CD4-positive, CD25-positive, alpha-beta regulatory T cell (primary cell): ENCODE data around the gene USP33. TPM values are rescaled to one million over a fixed set of nuclear protein-coding genes. Genes with fewer than 3 reads are reported as not detected.
"Not testable (repeated sequence)": the region's sequence is repeated elsewhere in the genome, so short reads cannot be mapped to it uniquely, and the experiment has no call there.

Experiments
- ATAC-seq, 2 donors: fragments of 150-1000 bp; cut with Tn5 transposase; one replicate each; pipeline ENCODE4 v1.10.0; 2021; ENCODE audit warnings: low read depth in 2 of 2, moderate number of reproducible peaks in 2 of 2, moderate library complexity in 1 of 2
- DNase-seq, 3 donors: peaks; one replicate each; pipeline versions ENCODE4 v3.0.0 to v3.0.0-alpha.2; 2012 to 2022; ENCODE audit warnings: mixed read lengths in 1 of 3
- H3K27ac ChIP-seq: one replicate; pipeline ENCODE4 v1.7.0; 2013; ENCODE audit warnings: mild to moderate bottlenecking, low read length; ENCODE audit not compliant: insufficient read depth, poor library complexity, severe bottlenecking
- H3K27me3 ChIP-seq: one replicate; pipeline ENCODE4 v1.7.0; 2013; ENCODE audit warnings: low read length; ENCODE audit not compliant: control insufficient read depth, insufficient read depth
- H3K36me3 ChIP-seq: one replicate; pipeline ENCODE4 v1.7.0; 2013; ENCODE audit warnings: mild to moderate bottlenecking, low read length, moderate library complexity; ENCODE audit not compliant: control insufficient read depth, insufficient read depth
- H3K4me1 ChIP-seq: 2 replicates; pipeline ENCODE4 v1.7.0; 2013; ENCODE audit warnings: mild to moderate bottlenecking, low read length; ENCODE audit not compliant: insufficient read depth, control insufficient read depth, poor library complexity, severe bottlenecking
- H3K4me3 ChIP-seq: one replicate; pipeline ENCODE4 v1.7.0; 2013; ENCODE audit warnings: low read depth, mild to moderate bottlenecking, low read length, moderate library complexity
- H3K9me3 ChIP-seq, 2 experiments: 1 replicate in 1 of 2; 2 replicates in 1 of 2; pipeline ENCODE4 v1.7.0; 2013; ENCODE audit warnings: low read length in 2 of 2, mild to moderate bottlenecking in 1 of 2, moderate library complexity in 1 of 2; ENCODE audit not compliant: control insufficient read depth in 2 of 2
- H3K27ac Mint-ChIP-seq, 3 donors: one replicate each; pipeline ENCODE4 v1.8.0; 2020 to 2022; ENCODE audit warnings: mild to moderate bottlenecking in 3 of 3, mixed read lengths in 3 of 3, moderate library complexity in 2 of 3
- H3K27me3 Mint-ChIP-seq: one replicate; pipeline ENCODE4 v1.8.0; 2022; ENCODE audit warnings: mild to moderate bottlenecking, mixed read lengths
- H3K36me3 Mint-ChIP-seq: one replicate; pipeline ENCODE4 v1.8.0; 2020; ENCODE audit warnings: mixed read lengths
- H3K4me1 Mint-ChIP-seq, 4 donors: one replicate each; pipeline ENCODE4 v1.8.0; 2020 to 2022; ENCODE audit warnings: mixed read lengths in 4 of 4, mild to moderate bottlenecking in 1 of 4
- H3K4me3 Mint-ChIP-seq, 4 donors: one replicate each; pipeline ENCODE4 v1.8.0; 2020 to 2022; ENCODE audit warnings: mild to moderate bottlenecking in 4 of 4, mixed read lengths in 4 of 4, moderate library complexity in 3 of 4
- H3K9me3 Mint-ChIP-seq, 7 donors: one replicate each; pipeline ENCODE4 v1.8.0; 2020 to 2022; ENCODE audit warnings: mixed read lengths in 7 of 7, mild to moderate bottlenecking in 3 of 7, moderate library complexity in 2 of 7
- polyA plus RNA-seq, 4 donors: library from polyadenylated mRNA; unstranded; fragments of 300-500 nt; fragmentation: Illumina TruSeq; gene quantifications; one replicate each; pipeline ENCODE4 v1.2.3, GENCODE V29; 2021
- total RNA-seq: library from RNA; stranded (reverse); gene quantifications from one replicate; pipeline ENCODE4 v1.2.3, GENCODE V29; 2022

The USP33 gene
- total and polyA plus RNA-seq, 5 donors from 2014 or later = 34.0 to 58.7 (median 41.3) TPM

DNA sequence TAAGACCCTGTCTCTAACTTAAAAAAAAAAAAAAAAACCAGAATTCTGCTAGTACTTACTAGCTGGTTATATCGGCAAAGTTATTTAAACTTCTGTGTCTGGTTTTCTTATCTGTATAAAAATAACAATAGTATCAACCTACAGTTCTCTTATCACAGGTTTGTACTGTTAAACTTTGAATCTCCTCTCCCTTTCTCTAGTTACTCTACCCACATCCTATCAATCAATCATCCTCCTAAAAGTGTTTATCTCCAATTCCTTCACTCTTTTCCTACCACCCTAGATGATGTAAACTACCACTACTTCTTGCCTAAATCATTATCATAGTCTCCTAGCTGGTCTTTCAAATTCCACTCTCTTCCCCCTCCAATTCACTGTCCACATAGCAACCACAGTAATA is 27.6 kb downstream of the USP33 start:
- peaks cover 29% of the 10 kb centered on the region for H3K36me3 Mint-ChIP-seq
- H3K27ac ChIP-seq = no peak overlapping the region
- H3K36me3 ChIP-seq = peaks cover 53% of the 10 kb centered on the region
- H3K4me3 Mint-ChIP-seq = no peak overlapping the region
- no peak overlapping the region for H3K4me3 ChIP-seq
- H3K27me3 Mint-ChIP-seq = no peaks in the 10 kb centered on the region
- H3K4me1 ChIP-seq = no peaks in the 10 kb centered on the region
- ATAC-seq = no peak
- DNase-seq = no peak
- no peaks in the 10 kb centered on the region for H3K9me3 ChIP-seq
- H3K4me1 Mint-ChIP-seq = peaks cover 0 to 9% (median 3%) of the 10 kb centered on the region in 4 donors
- no peaks in the 10 kb centered on the region for H3K9me3 Mint-ChIP-seq
- peak overlapping the region in 1 of 3 donors; percentile 26 for H3K27ac Mint-ChIP-seq
- no peaks in the 10 kb centered on the region for H3K27me3 ChIP-seq

DNA sequence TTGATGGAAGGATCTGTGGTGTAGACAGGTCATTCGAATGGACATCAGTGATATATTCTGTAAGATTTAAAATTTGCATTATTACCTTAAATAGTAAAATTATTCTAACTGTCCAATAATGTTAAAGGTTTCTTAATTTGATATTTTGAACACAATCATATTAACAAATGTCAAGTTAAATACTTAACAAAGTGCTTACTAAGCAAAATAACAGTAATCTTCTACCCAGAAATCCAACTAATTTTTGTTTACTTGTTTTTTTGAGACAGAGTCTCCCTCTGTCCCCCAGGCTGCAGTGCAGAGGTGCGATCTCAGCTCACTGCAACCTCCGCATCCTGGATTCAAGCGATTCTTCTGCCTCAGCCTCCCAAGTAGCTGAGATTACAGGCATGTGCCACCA is 33.9 kb downstream of the USP33 start:
- DNase-seq = no peak
- H3K36me3 Mint-ChIP-seq = peaks cover 66% of the 10 kb centered on the region

DNA sequence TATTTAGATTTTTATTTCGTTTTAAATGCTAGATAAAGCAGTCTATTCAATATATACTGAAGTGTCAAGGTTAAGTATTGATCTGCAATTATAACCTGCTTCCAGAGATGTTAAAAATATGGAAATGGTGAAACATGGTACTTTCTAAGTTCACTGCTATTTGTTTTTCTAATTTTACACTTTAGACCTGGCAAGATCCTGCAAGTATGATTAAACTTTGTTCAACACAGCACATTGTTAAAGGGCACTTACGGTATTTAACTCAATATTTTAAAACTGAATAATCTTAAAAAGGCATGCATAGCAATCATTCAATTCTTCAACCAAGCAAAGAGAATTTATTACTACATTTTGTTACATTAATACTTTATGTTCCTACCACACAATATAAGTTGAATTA is 41.5 kb downstream of the USP33 start:
- Mint-ChIP-seq H3K27me3 (no peaks in the 10 kb centered on the region), H3K36me3 (peaks cover 60% of the 10 kb centered on the region), H3K4me3 (no peak overlapping the region), H3K9me3 (no peaks in the 10 kb centered on the region), H3K27ac (no peak overlapping the region), H3K4me1 (peaks cover 0 to 9% (median 0%) of the 10 kb centered on the region in 4 donors)
- Histone ChIP-seq H3K27me3 (no peaks in the 10 kb centered on the region), H3K27ac (no peak overlapping the region), H3K9me3 (no peaks in the 10 kb centered on the region), H3K4me3 (no peak overlapping the region), H3K4me1 (no peaks in the 10 kb centered on the region), H3K36me3 (peaks cover 80% of the 10 kb centered on the region)
- no peak for ATAC-seq
- no peak for DNase-seq

More for the DNA sequence above, 33.9 kb downstream of the USP33 start:
- Histone ChIP-seq H3K27me3 (no peaks in the 10 kb centered on the region), H3K4me1 (no peaks in the 10 kb centered on the region), H3K4me3 (no peak overlapping the region), H3K27ac (no peak overlapping the region), H3K9me3 (no peaks in the 10 kb centered on the region), H3K36me3 (peaks cover 92% of the 10 kb centered on the region)
- Mint-ChIP-seq H3K27ac (no peak overlapping the region), H3K4me3 (no peak overlapping the region), H3K4me1 (peaks cover 0 to 5% (median 1%) of the 10 kb centered on the region in 4 donors), H3K27me3 (no peaks in the 10 kb centered on the region), H3K9me3 (no peaks in the 10 kb centered on the region)
- no peak for ATAC-seq

- Mint-ChIP-seq H3K4me3 (no peak overlapping the region), H3K27ac (no peak overlapping the region), H3K4me1 (peaks cover 0 to 9% (median 0%) of the 10 kb centered on the region in 4 donors), H3K36me3 (peaks cover 52% of the 10 kb centered on the region), H3K27me3 (no peaks in the 10 kb centered on the region), H3K9me3 (no peaks in the 10 kb centered on the region)
- no peaks in the 10 kb centered on the region for H3K9me3 ChIP-seq
- H3K36me3 ChIP-seq = peaks cover 79% of the 10 kb centered on the region
- no peak overlapping the region for H3K27ac ChIP-seq
- ATAC-seq (no peak), DNase-seq (no peak)
- no peaks in the 10 kb centered on the region for H3K4me1 ChIP-seq
- no peak overlapping the region for H3K4me3 ChIP-seq
- no peaks in the 10 kb centered on the region for H3K27me3 ChIP-seq
These were observed 43.6 kb downstream of the USP33 start for GRCh38 chr1:77716065-77716464.

- no peak overlapping the region for H3K27ac Mint-ChIP-seq
- ATAC-seq = no peak
- no peak overlapping the region for H3K4me3 ChIP-seq
- H3K9me3 ChIP-seq = no peaks in the 10 kb centered on the region
- DNase-seq = no peak
- no peaks in the 10 kb centered on the region for H3K9me3 Mint-ChIP-seq
- H3K27me3 Mint-ChIP-seq = no peaks in the 10 kb centered on the region
- H3K27me3 ChIP-seq = no peaks in the 10 kb centered on the region
- H3K36me3 Mint-ChIP-seq = peaks cover 58% of the 10 kb centered on the region
- no peaks in the 10 kb centered on the region for H3K4me1 ChIP-seq
- no peak overlapping the region for H3K4me3 Mint-ChIP-seq
- peaks cover 71% of the 10 kb centered on the region for H3K36me3 ChIP-seq
- no peak overlapping the region for H3K27ac ChIP-seq
- H3K4me1 Mint-ChIP-seq = peaks cover 0 to 10% (median 1%) of the 10 kb centered on the region in 4 donors
These were observed 49.9 kb downstream of the USP33 start for GRCh38 chr1:77709727-77710126.

GRCh38 chr1:77706321-77706720 is 53.3 kb downstream of the USP33 start:
- peaks cover 0 to 8% (median 1%) of the 10 kb centered on the region in 4 donors for H3K4me1 Mint-ChIP-seq
- no peaks in the 10 kb centered on the region for H3K9me3 ChIP-seq
- no peaks in the 10 kb centered on the region for H3K27me3 Mint-ChIP-seq

GRCh38 chr1:77704736-77705135 is 54.9 kb downstream of the USP33 start:
- Mint-ChIP-seq H3K27me3 (no peaks in the 10 kb centered on the region), H3K27ac (no peak overlapping the region), H3K4me1 (peaks cover 0 to 8% (median 1%) of the 10 kb centered on the region in 4 donors), H3K9me3 (peaks cover 0 to under 1% (median 0%) of the 10 kb centered on the region in 7 donors), H3K4me3 (no peak overlapping the region), H3K36me3 (peaks cover 29% of the 10 kb centered on the region)
- DNase-seq (no peak), ATAC-seq (no peak)
- H3K4me3 ChIP-seq = no peak overlapping the region
- no peaks in the 10 kb centered on the region for H3K9me3 ChIP-seq
- no peaks in the 10 kb centered on the region for H3K27me3 ChIP-seq
- H3K4me1 ChIP-seq = no peaks in the 10 kb centered on the region
- no peak overlapping the region for H3K27ac ChIP-seq
- H3K36me3 ChIP-seq = peaks cover 29% of the 10 kb centered on the region

More at GRCh38 chr1:77706321-77706720, 53.3 kb downstream of the USP33 start:
- Histone ChIP-seq H3K27ac (no peak overlapping the region), H3K4me3 (no peak overlapping the region), H3K27me3 (no peaks in the 10 kb centered on the region), H3K36me3 (peaks cover 41% of the 10 kb centered on the region), H3K4me1 (no peaks in the 10 kb centered on the region)
- peaks cover 35% of the 10 kb centered on the region for H3K36me3 Mint-ChIP-seq
- DNase-seq (no peak), ATAC-seq (no peak)
- H3K27ac Mint-ChIP-seq = no peak overlapping the region
- H3K9me3 Mint-ChIP-seq = no peaks in the 10 kb centered on the region
- no peak overlapping the region for H3K4me3 Mint-ChIP-seq

DNA sequence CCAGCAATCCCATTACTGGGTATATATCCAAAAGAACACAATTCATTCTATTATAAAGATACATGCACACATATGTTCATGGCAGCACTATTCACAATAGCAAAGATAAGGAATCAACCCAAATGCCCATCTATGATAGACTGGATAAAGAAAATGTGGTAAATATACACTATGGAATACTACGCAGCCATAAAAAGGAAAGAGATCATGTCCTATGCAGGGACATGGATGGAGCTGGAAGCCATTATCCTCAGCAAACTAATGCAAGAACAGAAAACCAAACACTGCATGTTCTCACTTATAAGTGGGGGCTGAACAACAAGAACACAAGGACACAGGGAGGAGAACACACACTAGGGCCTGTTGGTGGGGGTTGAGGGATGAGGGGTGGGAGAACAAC is 60.0 kb downstream of the USP33 start:
- not testable (repeated sequence) for H3K27me3 ChIP-seq, H3K4me1 ChIP-seq, H3K4me3 ChIP-seq, ATAC-seq, H3K9me3 ChIP-seq, H3K27ac ChIP-seq, DNase-seq, H3K27me3 Mint-ChIP-seq, H3K4me3 Mint-ChIP-seq, H3K4me1 Mint-ChIP-seq, H3K9me3 Mint-ChIP-seq
- peaks cover 19% of the 10 kb centered on the region for H3K36me3 ChIP-seq
- Mint-ChIP-seq H3K27ac (peak overlapping the region in 1 of 3 donors; percentile 5), H3K36me3 (peaks cover 21% of the 10 kb centered on the region)
